Measurements from ENCODE around the gene TEKT2. TPM values are rescaled to one million over a fixed set of nuclear protein-coding genes. Genes with fewer than 3 reads are reported as not detected.

TEKT2 gene
- total RNA-seq, 1 donor from 2014 or later = 0.98 TPM

DNA sequence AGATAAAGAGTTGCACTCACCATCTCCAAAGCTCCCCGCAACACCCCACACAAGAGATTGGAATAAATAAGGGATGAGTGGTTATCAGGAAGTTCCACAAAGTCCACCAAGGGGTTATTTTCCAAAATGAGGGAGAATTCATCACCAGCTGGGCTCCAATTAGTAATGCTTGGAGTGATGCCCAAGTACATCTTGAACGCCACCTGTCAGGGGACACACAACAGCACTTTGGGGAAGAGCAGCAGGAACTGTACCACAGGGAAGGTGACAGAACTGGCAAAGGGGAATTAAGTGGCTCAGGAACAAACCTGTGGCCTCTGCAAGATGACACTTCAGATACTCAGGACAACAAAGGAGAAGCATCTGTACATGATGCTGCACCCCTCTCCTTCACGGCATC is 53.9 kb downstream of the TEKT2 start:
- intact Hi-C loops (cut with DNase I) = no loop called here
- ATAC-seq (no peak), DNase-seq (ENCODE audit: low spot score) (no peak)

Other genes starting within 250 kb of the TEKT2 start
- gene AGO1, start 200.9 kb upstream of the TEKT2 start, total RNA-seq = 30.3 TPM
- gene AGO3, start 153.0 kb upstream of the TEKT2 start, total RNA-seq = 55.1 TPM
- gene ADPRS, start 4.8 kb downstream of the TEKT2 start, total RNA-seq = 25.0 TPM
- gene COL8A2, start 41.1 kb downstream of the TEKT2 start, total RNA-seq = 47.3 TPM
- gene TRAPPC3, start 65.4 kb downstream of the TEKT2 start, total RNA-seq = 46.8 TPM
- gene MAP7D1, start 72.1 kb downstream of the TEKT2 start, total RNA-seq = 123 TPM
- 101 TPM for gene THRAP3, start 140.3 kb downstream of the TEKT2 start, total RNA-seq
- gene SH3D21, start 222.3 kb downstream of the TEKT2 start, total RNA-seq = 9.8 TPM
- gene EVA1B, start 239.6 kb downstream of the TEKT2 start, total RNA-seq = 36.4 TPM